Gastroesophageal sphincter (tissue), 3 donors: ENCODE results near the gene OSBPL1A.

Experiments
- CTCF ChIP-seq, 4 experiments: fragments of 200-600 bp in 2 of 4; fragments of 450-650 bp in 2 of 4; sonication (generic) in 1 of 4; IDR thresholded peaks; one replicate each; pipeline ENCODE4 v1.5.1; 2017 to 2019; ENCODE audit warnings: antibody characterized with exemption in 4 of 4, mild to moderate bottlenecking in 2 of 4, moderate library complexity in 2 of 4
- POLR2A ChIP-seq, 2 donors: fragments of 450-650 bp; IDR thresholded peaks; one replicate each; pipeline ENCODE4 v1.6.1; 2017; ENCODE audit warnings: antibody characterized with exemption in 2 of 2, mild to moderate bottlenecking in 2 of 2, moderate library complexity in 1 of 2
- POLR2AphosphoS5 ChIP-seq: sonication (generic); formaldehyde crosslinking; IDR thresholded peaks from one replicate; pipeline ENCODE4 v1.6.1; 2017; ENCODE audit warnings: antibody characterized with exemption

GRCh38 chr18:24130494-24130893, 267.1 kb downstream of the OSBPL1A start:
- no peak for TF ChIP-seq POLR2A (IDR thresholded peaks at IDR 0.05)
- TF ChIP-seq CTCF (IDR thresholded peaks at IDR 0.05), result no peak
- TF ChIP-seq POLR2AphosphoS5, result no peak
